ENCODE measurements around the gene AVPR1B.

The AVPR1B gene

DNA sequence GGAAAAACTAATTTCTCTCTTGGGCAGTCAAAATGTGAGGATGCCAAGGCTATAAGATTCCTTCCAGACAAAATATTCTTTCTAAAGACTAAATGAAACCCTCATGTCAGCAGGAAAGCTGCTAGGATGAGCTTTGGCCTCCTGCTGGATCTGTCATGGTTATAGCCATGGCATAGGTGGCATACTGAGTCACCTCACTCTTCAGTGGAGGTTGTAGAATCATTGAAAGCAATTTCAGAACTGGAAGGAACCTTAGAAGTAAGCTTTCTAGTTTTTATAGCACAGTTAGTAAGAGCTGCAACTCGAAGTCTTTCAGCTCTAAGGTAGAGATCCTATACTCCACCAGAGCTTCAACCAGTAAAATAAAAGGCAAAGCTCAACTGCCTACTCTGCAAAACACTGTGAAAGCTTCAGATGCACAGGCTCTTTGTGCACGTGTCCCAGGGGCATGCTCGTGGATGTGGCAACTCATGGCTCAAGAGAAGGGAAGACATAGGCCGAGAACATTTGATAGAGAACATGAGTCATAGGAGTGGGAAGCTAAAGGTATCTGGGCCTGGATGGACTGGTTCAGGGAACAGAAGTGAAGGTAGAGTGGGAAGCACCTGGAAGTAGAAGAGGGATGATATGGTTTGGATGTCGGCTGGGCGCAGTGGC is 5.8 kb downstream of the AVPR1B start:
- no peak for DNase-seq

DNA sequence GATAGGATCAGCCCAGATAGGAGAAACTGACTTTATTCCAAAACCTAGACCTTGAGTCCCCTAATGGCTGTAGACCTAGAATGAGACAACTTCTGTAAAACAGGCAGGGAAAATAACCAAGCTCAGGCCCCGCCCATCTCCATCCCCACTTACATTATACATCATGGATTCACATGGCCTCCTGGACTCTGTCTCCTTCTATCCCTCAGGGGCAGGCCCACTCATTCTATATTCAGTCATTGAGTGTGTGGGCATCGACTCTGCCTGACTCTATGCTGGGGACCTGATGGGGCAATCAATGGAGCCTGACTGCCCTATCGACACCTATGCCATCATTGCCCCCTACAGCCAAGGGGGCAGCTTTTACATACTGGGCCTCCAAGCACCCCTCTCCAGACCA is 6.4 kb downstream of the AVPR1B start:
- no peak for DNase-seq

DNA sequence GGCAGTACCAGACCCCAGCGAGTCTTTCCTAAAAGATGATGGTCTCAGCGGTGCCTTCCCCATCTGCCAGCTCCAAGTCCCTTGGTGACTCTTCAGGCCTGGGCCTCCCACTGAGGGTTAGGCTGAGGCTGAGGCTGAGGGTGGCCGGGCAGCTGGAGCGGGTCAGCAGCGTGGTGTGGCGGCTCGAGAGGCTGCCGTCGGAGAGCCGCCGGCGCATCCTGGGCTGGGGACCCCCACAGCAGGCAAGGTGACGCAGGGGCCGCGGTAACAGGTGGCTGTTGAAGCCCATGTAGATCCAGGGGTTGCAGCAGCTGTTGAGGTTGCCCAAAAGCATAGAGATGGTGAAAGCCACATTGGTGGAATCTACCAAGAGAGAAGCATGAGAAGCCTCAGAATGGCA is 7.0 kb downstream of the AVPR1B start:
- DNase-seq, result no peak

- DNase-seq, result no peak
These were observed 7.5 kb downstream of the AVPR1B start for GRCh38 chr1:206109718-206110117.

GRCh38 chr1:206108635-206109034 is 8.6 kb downstream of the AVPR1B start:
- no peak for DNase-seq

- DNase-seq, result no peak
These were observed 10.0 kb downstream of the AVPR1B start for GRCh38 chr1:206107168-206107544.

DNA sequence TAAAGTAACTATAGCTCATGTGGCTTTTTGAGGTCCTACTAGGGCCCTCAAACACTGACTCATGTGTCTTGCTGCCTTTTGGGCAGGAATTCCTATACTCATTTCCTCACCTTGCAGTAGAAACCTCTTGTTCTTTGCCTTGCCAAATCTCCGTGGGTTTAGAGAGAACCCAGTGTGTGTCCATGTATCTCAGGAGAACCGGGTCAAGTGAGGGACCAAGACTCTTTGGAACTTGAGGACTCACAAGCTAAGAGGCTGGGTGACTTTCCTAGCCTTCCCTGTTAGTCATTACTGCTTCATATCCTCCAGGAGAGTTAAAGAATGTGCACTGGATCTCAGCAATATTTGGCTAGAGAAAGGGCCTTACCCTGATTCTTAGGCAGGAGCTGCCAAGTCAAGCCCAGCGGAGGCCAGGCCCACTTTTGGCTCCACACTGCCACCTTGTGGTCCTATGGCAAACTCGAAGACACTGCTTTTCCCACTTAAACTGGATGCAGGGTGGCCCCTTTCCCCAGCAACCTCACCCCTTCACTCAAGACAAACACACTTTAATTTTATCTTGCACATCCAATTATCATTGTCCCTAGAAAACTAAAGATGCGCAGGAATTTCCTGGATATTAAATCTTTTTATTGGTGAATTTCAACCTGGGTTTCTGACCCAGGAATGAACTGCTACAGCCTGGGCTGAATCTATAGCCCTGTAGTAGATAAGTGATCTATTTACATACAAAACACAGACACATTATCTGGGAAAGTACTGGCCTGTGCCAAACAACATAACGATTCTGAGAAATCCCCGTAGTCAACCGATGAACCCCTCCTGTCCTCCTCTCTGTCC is 10.6 kb downstream of the AVPR1B start:
- peak; percentile 61 for DNase-seq

- no peak for DNase-seq
These were observed 11.7 kb downstream of the AVPR1B start for GRCh38 chr1:206105464-206105995.

GRCh38 chr1:206103979-206104378 is 13.2 kb downstream of the AVPR1B start:
- no peak for DNase-seq

DNA sequence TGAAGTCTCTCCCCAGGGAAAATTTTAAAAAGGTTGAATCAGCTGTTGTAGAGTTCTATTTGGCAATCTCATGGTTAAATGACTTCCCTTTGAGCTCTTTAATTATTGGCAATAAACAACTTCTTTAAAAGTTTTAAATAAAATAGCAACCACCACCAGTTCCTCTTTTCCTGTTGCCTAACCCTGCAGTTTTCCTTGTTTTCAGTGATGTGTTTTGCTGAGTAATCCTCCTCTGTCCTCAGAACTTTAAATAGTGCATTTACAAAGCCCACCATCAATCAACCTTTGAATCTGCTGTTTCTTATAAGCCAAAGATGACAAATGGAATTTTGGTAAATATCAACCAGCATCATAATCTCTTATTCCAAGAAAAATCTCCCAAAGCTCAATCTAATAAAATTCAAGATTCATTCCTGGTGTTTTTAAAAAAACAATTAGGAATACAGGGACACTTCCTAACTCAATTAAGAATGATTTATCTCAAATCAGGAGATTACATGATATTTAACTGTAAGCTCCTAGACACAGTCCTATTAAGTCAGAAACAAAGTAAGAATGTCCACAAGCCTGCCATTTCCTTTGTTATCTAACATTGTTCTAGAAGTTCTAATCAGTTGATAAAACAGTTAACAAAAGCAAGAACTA is 14.8 kb downstream of the AVPR1B start:
- no peak for DNase-seq

- DNase-seq, result no peak
These were observed 15.7 kb downstream of the AVPR1B start for GRCh38 chr1:206101351-206102045.

DNA sequence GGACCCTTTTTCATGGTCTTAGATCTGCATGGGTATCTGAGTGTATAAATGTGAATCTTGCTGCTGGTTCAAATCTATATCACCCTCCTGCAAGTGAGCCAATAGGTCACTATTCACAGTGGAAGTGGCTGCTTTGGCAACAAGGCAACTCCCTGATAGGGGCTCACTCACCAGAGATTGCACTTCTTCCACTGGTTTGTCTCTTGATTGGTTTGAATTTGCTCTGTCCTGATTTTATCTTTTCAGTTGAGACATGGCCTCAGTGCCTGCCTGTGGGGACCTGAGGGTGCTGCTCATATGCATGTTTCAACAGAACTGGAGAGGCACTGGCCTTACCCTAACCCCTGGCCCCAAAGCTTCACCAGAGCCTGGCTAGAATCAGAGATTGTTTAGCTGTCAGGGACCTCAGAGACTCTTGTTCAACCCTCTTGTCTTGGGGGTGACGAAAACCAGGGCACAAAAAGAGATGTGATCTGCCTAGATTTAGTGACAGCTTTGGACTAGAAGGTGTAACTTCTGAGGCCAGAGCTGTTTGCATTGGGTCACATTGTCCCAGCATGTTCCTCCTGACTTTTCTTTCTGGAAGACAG is 16.9 kb downstream of the AVPR1B start:
- no peak for DNase-seq

GRCh38 chr1:206098242-206098919 is 18.8 kb downstream of the AVPR1B start:
- no peak for DNase-seq

DNA sequence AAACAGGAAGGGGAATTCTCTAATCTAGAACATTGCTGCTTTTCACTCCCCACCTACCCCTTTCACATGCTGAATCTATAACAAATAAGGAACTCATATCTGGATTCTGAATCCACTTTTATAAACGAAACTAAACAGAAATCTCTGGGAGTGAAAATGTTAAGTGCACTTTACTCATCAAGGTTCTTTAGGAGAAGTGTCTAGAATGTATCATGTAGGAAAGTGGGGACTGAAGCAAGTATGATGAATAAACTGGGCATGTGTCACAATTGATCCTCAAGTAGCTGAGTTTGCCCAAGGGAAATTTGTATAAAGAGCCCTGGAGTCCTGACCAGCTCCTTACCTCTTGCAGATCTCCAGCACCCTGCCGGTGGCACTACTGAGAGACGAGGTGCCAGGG is 19.8 kb downstream of the AVPR1B start:
- DNase-seq, result no peak

GRCh38 chr1:206094024-206094423 is 23.2 kb downstream of the AVPR1B start:
- DNase-seq, result peak; percentile 70

DNA sequence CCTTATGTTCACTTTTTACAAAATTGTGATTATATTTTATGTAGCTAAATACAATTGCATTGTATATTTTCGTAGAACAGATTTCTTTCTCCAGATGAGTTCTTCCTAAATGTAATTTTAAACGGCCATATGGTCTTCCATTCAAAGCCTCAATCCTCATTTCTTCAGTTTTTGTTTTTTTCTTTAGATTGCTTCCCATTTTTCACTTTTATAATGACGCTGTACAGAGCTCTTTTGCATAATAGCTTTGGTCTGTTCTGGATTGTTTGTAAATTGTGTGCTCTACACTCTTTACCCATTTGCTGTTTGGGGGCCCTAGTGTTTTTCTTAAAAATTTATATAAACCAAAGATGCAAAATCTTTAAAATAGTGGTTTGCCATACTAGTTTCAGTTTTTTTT is 27.8 kb downstream of the AVPR1B start:
- DNase-seq, result no peak

DNA sequence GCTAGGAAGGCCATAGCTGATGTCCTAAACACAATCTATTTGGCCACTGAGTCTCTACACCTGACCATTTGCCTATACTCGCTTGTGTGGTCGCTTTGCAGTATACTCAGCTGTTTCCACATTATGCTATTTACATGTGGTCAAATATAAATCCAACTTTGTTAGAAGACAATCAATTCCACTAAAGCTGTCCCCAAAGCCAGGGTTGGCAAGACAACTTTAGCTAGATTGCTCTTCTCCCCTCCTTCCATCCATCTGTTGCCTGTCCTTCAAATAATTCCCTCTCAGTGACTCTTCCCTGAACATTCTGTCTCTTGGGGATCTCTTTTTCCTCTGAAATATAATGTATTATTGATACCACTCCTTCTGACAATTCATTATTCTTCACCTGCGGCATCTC is 30.1 kb downstream of the AVPR1B start:
- no peak for DNase-seq

DNA sequence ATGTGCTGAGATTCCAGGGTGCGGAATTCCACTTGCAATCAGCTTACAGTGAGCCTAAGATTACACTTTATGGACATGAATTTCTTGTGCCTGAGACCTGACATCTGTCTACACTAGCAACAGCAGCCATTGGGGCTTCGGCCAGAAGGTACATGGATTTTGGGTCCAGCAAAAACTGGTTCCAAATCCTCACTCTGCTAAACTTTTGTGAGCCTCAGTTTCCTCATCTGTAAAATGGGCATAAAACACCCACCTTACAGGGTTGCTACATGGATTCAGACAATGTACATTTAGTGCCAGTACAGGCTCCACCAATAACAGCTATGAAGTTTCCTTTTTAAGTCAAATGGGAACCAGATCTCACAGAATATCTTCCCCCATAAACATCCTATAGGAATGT is 33.4 kb downstream of the AVPR1B start:
- no peak for DNase-seq

DNA sequence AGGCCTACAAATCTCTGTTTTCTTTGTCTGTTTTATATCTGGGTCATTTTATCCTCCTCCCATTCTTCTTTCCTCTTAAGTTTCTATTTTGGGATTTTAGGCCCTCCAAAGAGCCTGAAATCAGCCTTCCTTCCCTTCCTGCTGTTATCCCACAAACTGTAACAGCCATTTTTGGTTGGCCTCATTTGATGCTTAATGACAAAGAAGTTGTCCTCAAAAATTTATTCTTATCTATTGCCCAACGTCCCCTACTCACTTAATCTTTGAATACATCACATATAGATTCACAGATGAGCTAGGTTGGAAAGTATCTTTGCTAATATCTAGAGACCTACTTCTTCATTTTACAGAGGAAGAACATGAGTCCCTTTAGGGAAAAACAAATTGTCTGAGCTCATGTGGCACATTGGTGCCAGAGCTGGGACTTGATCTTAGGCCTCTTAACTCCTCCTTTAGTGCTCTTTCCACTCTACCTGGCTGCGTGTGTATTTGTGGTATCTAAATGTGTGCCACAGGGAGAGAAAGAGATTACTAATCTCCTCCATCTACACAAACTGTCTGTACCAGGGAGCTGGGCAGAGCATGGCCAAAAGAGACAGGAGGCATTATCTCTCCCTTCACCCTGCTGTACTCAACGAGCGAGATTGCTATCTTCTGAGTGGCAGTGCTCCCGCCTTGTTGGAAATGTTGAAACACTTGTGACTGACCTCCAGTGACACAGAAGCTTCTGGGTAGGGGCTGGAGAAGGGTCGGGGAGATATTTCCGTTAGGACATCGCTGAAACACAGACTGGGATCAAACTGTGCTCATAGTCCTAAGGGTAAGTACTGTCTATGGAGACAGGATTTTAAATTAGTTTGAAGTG is 34.1 kb downstream of the AVPR1B start:
- DNase-seq, result no peak

DNA sequence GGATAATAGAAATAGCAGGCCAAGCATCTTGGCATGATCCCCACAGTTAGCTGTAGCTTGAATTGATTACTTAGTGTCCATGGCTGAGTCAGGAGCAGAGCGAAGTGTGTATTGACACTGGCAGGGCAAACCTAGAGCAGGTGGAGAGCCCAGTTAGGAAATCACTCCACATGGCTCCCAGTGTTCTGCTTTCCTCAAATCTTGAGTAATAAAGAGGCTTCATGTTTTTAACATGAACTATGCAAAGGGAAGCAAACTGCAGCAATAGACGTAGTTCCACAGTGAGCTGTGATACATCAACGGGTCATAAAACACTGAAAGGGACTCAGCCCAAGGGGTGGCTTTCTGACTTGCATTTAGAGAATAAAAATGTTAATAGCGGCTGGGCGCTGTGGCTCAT is 35.3 kb downstream of the AVPR1B start:
- no peak for DNase-seq
